Measurements from ENCODE around the gene RTP4.

- TF ChIP-seq CTCF (IDR thresholded peaks at IDR 0.05; ENCODE audit: extremely low read depth in 1 of 2, insufficient read depth in 1 of 2, low read depth in 1 of 2, low read length in 2 of 2) = no peak
- no peak for TF ChIP-seq POLR2AphosphoS5 (IDR thresholded peaks at IDR 0.05; ENCODE audit: insufficient read depth, low read depth, low read length)
- TF ChIP-seq POLR2A (IDR thresholded peaks at IDR 0.05; ENCODE audit: low read depth, low read length) = no peak
Measured at GRCh38 chr3:187327845-187328244, 40.3 kb upstream of the RTP4 start.
